ENCODE results near the gene ZC3H12D. TPM values are rescaled to one million over a fixed set of nuclear protein-coding genes. Genes with fewer than 3 reads are reported as not detected.
A peak's percentile ranks its signal among the peaks of the same experiment; 100 is the strongest.
"Not testable (repeated sequence)": the region's sequence is repeated elsewhere in the genome, so short reads cannot be mapped to it uniquely, and the experiment has no call there.

Gene ZC3H12D
- polyA plus RNA-seq, 3 donors, result 0.96 to 4.7 (median 1.2) TPM

DNA sequence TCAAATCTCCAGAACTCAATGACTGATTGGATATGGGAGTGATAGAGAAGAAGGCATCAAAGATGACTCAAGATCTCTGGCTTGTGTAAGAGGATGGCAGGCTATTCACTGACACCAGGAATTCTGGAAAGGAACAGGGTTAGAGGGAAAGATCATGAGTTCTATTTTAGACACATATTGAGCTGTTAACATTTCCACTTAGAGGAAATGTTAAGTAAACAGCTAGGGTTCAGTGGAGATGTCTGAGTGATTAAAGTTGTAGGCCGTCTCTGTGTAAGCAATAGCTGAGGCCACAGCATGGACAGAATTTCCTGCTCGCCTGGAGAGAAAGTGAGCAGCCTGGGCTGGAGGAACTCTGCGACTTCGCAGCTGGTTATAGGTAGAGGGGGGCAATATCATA, 21.0 kb downstream of the ZC3H12D start:
- Histone ChIP-seq H2AFZ (ENCODE audit: insufficient read depth, low read depth, low read length, poor library complexity, severe bottlenecking) (no peak overlapping the region), H3K27me3 (ENCODE audit: control insufficient read depth in 2 of 2, insufficient read depth in 2 of 2, low read length in 2 of 2) (no peaks in the 10 kb centered on the region), H3K4me3 (replicated peaks in 1 of 3; ENCODE audit: low read depth in 2 of 3, low read length in 3 of 3) (no peak overlapping the region), H3K9ac (ENCODE audit: insufficient read depth, low read length, poor library complexity, severe bottlenecking) (no peak overlapping the region), H3K9me3 (replicated peaks in 1 of 2; ENCODE audit: control insufficient read depth in 1 of 2, insufficient read depth in 1 of 2, low read length in 2 of 2) (no peaks in the 10 kb centered on the region), H3K4me2 (replicated peaks; ENCODE audit: extremely low read depth, low read length, poor library complexity, severe bottlenecking) (no peak overlapping the region), H4K20me1 (ENCODE audit: insufficient read depth, low read length) (no peaks in the 10 kb centered on the region), H3K36me3 (replicated peaks in 1 of 2; ENCODE audit: control insufficient read depth in 1 of 2, insufficient read depth in 2 of 2, low read length in 2 of 2) (peaks cover 19 to 46% of the 10 kb centered on the region in 2 donors), H3K79me2 (ENCODE audit: insufficient read depth, low read length) (no peaks in the 10 kb centered on the region), H3K27ac (ENCODE audit: low read depth in 1 of 2, low read length in 2 of 2) (no peak overlapping the region), H3K4me1 (ENCODE audit: control insufficient read depth in 1 of 2, insufficient read depth in 2 of 2, low read length in 2 of 2) (peaks cover 12 to 13% of the 10 kb centered on the region in 2 donors)
- no peak for DNase-seq
- TF ChIP-seq, protein P1, sequence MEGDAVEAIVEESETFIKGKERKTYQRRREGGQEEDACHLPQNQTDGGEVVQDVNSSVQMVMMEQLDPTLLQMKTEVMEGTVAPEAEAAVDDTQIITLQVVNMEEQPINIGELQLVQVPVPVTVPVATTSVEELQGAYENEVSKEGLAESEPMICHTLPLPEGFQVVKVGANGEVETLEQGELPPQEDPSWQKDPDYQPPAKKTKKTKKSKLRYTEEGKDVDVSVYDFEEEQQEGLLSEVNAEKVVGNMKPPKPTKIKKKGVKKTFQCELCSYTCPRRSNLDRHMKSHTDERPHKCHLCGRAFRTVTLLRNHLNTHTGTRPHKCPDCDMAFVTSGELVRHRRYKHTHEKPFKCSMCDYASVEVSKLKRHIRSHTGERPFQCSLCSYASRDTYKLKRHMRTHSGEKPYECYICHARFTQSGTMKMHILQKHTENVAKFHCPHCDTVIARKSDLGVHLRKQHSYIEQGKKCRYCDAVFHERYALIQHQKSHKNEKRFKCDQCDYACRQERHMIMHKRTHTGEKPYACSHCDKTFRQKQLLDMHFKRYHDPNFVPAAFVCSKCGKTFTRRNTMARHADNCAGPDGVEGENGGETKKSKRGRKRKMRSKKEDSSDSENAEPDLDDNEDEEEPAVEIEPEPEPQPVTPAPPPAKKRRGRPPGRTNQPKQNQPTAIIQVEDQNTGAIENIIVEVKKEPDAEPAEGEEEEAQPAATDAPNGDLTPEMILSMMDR (IDR thresholded peaks at IDR 0.05), result no peak
- peaks cover 0 to 2% (median 0%) of the 10 kb centered on the region in 7 donors for H3K9me3 Mint-ChIP-seq
- H3K4me3 Mint-ChIP-seq, result no peak overlapping the region
- peaks cover 45 to 59% of the 10 kb centered on the region in 2 donors for H3K36me3 Mint-ChIP-seq
- H3K27me3 Mint-ChIP-seq (ENCODE audit: low read depth in 3 of 3), result peaks cover 0 to 2% (median 0%) of the 10 kb centered on the region in 3 donors
- 87% methylated on average over 4 of the region's 4 CpGs for WGBS (ENCODE audit: insufficient coverage)
- H3K4me1 Mint-ChIP-seq, result peaks cover 25% of the 10 kb centered on the region
- peak overlapping the region in 1 of 7 donors; percentile 11 for H3K27ac Mint-ChIP-seq
- intact Hi-C loops (cut with micrococcal nuclease), result no loop called here

DNA sequence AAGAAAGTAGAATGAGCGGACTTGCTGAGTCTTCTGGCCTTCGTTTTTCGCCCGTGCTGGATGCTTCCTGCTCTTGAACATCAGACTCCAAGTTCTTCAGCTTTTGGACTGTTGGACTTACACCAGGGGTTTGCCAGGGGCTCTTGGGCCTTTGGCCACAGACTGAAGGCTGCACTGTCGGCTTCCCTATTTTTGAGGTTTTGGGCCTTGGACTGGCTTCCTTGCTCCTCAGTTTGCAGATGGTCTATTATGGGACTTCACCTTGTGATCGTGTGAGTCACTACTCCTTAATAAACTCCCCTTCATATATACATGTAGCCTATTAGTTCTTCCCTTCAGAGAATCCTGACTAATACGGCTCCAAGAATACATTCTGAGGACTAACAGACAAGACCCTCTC, 22.1 kb downstream of the ZC3H12D start:
- H3K27me3 Mint-ChIP-seq (ENCODE audit: low read depth in 3 of 3); H3K4me3 Mint-ChIP-seq; intact Hi-C loops (cut with micrococcal nuclease); H3K27ac ChIP-seq (ENCODE audit: low read depth in 1 of 2, low read length in 2 of 2); H3K27ac Mint-ChIP-seq; H3K9ac ChIP-seq (ENCODE audit: insufficient read depth, low read length, poor library complexity, severe bottlenecking); H3K4me2 ChIP-seq (replicated peaks; ENCODE audit: extremely low read depth, low read length, poor library complexity, severe bottlenecking); H4K20me1 ChIP-seq (ENCODE audit: insufficient read depth, low read length); H3K9me3 ChIP-seq (replicated peaks in 1 of 2; ENCODE audit: control insufficient read depth in 1 of 2, insufficient read depth in 1 of 2, low read length in 2 of 2); H3K9me3 Mint-ChIP-seq; H3K27me3 ChIP-seq (ENCODE audit: control insufficient read depth in 2 of 2, insufficient read depth in 2 of 2, low read length in 2 of 2); H3K4me3 ChIP-seq (replicated peaks in 1 of 3; ENCODE audit: low read depth in 2 of 3, low read length in 3 of 3); H2AFZ ChIP-seq (ENCODE audit: insufficient read depth, low read depth, low read length, poor library complexity, severe bottlenecking); H3K79me2 ChIP-seq (ENCODE audit: insufficient read depth, low read length): not testable (repeated sequence)
- Mint-ChIP-seq H3K36me3 (peaks cover 48 to 66% of the 10 kb centered on the region in 2 donors), H3K4me1 (peaks cover 19% of the 10 kb centered on the region)
- Histone ChIP-seq H3K4me1 (ENCODE audit: control insufficient read depth in 1 of 2, insufficient read depth in 2 of 2, low read length in 2 of 2) (peaks cover 12 to 13% of the 10 kb centered on the region in 2 donors), H3K36me3 (replicated peaks in 1 of 2; ENCODE audit: control insufficient read depth in 1 of 2, insufficient read depth in 2 of 2, low read length in 2 of 2) (peaks cover 24 to 52% of the 10 kb centered on the region in 2 donors)
- DNase-seq, result peak in 1 of 3 donors; percentile 19
- WGBS (ENCODE audit: insufficient coverage), result 69% methylated on average over 6 of the region's 7 CpGs
